Thyroid gland (tissue), 4 donors: ENCODE results near the gene RPL31. TPM values are rescaled to one million over a fixed set of nuclear protein-coding genes. Genes with fewer than 3 reads are reported as not detected.

Source experiments
- DNase-seq, 2 donors: peaks; one replicate each; pipeline ENCODE4 v3.0.0-alpha.2; 2019
- H3K27ac ChIP-seq, 3 donors: fragments of 200-600 bp; sonication (generic); 1 replicate in 2 of 3; 2 replicates in 1 of 3; pipeline ENCODE4 v1.5.1; 2016 to 2019; ENCODE audit warnings: mild to moderate bottlenecking in 1 of 3, moderate library complexity in 1 of 3
- H3K27me3 ChIP-seq: fragments of 200-600 bp; sonication (generic); one replicate; pipeline ENCODE4 v1.5.1; 2019
- H3K36me3 ChIP-seq, 2 donors: fragments of 200-600 bp; sonication (generic); one replicate each; pipeline ENCODE4 v1.5.1; 2016 to 2019
- H3K4me1 ChIP-seq, 2 donors: fragments of 200-600 bp; sonication (generic); one replicate each; pipeline ENCODE4 v1.5.1; 2017 to 2019
- H3K4me3 ChIP-seq, 3 donors: fragments of 200-600 bp; sonication (generic); replicated peaks in 1 of 3; 1 replicate in 2 of 3; 2 replicates in 1 of 3; pipeline ENCODE4 v1.5.1; 2016; ENCODE audit warnings: mild to moderate bottlenecking in 1 of 3
- H3K9me3 ChIP-seq: fragments of 200-600 bp; sonication (generic); one replicate; pipeline ENCODE4 v1.5.1; 2017
- POLR2A ChIP-seq, 2 donors: fragments of 450-650 bp; IDR thresholded peaks; one replicate each; pipeline ENCODE4 v1.6.1; 2017; ENCODE audit warnings: antibody characterized with exemption in 2 of 2, mild to moderate bottlenecking in 2 of 2, moderate library complexity in 1 of 2
- WGBS, 2 donors: methylation state at CpG; one replicate each; pipeline ENCODE4 v1.1.5; 2017; 5-methylcytosine and 5-hydroxymethylcytosine counted together
- intact Hi-C: fragments of 100-400 bp; cut with DNase I; formaldehyde crosslinking; loops from one replicate; pipeline ENCODE4 v1.15.1; 2023
- total RNA-seq, 4 donors: library from RNA; depleted of rRNA; stranded (reverse); fragments of >200 nt; gene quantifications; one replicate each; pipeline ENCODE4 v1.2.3, GENCODE V29; 2016
- TF ChIP-seq, protein P1 (sequence below), 6 experiments: fragments of 200-600 bp in 3 of 6; fragments of 450-650 bp in 3 of 6; sonication (generic) in 3 of 6; IDR thresholded peaks; one replicate each; pipeline ENCODE4 v1.5.1; 2016 to 2019; ENCODE audit warnings: antibody characterized with exemption in 6 of 6, mild to moderate bottlenecking in 2 of 6, inconsistent platforms in 1 of 6, moderate library complexity in 1 of 6

The RPL31 gene
- total RNA-seq, 4 donors from 2014 or later: 216 to 1,406 (median 718) TPM

DNA sequence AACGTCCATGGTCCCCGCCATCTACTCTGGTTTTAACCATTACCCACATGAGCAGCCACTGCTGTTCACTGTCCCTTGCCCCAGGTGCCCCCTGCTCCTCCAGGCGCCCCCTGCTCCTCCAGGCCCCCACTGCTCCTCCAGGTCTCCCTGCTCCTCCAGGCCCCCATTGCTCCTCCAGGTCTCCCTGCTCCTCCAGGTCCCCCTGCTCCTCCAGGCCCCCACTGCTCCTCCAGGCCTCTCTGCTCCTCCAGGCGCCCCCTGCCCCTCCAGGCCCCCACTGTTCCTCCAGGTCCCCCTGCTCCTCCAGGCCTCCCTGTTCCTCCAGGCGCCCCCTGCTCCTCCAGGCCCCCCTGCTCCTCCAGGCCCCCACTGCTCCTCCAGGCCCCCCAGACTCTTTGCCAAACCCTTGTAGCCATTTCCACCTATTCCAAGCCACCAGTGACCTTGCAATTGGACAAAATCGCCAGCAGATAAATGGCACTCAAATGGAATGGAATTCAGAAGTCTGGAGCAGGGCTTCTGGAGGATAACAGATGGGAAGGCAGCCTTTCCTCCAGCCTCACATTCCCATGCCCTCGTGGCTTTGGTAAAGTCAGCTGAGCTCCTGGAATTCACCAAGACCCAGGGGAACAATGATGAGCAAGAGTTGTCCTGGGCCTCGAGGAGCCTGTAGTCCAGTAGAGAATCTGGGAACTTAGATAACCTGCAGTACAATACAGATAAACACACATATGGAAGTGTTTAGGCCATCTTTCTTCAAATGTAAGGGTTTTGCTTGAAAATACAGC lies 13.3 kb upstream of the RPL31 start:
- intact Hi-C loops: no loop called here
- no peak for DNase-seq

DNA sequence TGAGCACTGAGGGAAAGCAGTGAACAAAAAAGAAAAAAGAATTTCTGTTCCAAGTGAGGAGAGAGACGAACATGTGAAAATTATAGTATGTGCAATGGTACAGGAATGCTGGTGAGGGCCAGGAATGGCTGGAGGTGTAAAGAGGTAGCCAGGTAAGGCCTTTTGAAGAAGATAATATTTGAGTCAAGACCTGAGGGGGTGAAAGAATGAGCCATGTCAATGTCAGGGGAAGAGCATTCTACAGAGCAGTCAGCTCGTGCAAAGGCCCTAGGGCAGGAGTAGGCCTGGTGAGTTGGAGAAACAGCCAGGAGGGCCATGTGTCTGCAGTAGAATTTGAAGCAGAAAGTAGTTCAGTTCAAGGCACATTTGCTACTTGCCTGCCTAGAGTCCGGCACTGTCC lies 12.4 kb upstream of the RPL31 start:
- no peaks in the 10 kb centered on the region for H3K4me1 ChIP-seq
- TF ChIP-seq POLR2A (IDR thresholded peaks at IDR 0.05): no peak
- TF ChIP-seq, protein P1, sequence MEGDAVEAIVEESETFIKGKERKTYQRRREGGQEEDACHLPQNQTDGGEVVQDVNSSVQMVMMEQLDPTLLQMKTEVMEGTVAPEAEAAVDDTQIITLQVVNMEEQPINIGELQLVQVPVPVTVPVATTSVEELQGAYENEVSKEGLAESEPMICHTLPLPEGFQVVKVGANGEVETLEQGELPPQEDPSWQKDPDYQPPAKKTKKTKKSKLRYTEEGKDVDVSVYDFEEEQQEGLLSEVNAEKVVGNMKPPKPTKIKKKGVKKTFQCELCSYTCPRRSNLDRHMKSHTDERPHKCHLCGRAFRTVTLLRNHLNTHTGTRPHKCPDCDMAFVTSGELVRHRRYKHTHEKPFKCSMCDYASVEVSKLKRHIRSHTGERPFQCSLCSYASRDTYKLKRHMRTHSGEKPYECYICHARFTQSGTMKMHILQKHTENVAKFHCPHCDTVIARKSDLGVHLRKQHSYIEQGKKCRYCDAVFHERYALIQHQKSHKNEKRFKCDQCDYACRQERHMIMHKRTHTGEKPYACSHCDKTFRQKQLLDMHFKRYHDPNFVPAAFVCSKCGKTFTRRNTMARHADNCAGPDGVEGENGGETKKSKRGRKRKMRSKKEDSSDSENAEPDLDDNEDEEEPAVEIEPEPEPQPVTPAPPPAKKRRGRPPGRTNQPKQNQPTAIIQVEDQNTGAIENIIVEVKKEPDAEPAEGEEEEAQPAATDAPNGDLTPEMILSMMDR (IDR thresholded peaks at IDR 0.05): no peak
- no peak overlapping the region for H3K4me3 ChIP-seq
- intact Hi-C loops: no loop called here
- no peaks in the 10 kb centered on the region for H3K9me3 ChIP-seq
- H3K27ac ChIP-seq: no peak overlapping the region
- H3K27me3 ChIP-seq: no peaks in the 10 kb centered on the region
- 95 to 96% methylated on average over 3 of the region's 3 CpGs for WGBS, 2 donors
- no peak for DNase-seq
- no peaks in the 10 kb centered on the region for H3K36me3 ChIP-seq

More for the DNA sequence above, 13.3 kb upstream of the RPL31 start:
- no peak overlapping the region for H3K27ac ChIP-seq
- no peaks in the 10 kb centered on the region for H3K4me1 ChIP-seq
- H3K4me3 ChIP-seq: no peak overlapping the region
- WGBS, 2 donors: 83 to 88% methylated on average over 8 of the region's 8 CpGs
- H3K27me3 ChIP-seq: no peaks in the 10 kb centered on the region
- no peaks in the 10 kb centered on the region for H3K9me3 ChIP-seq
- no peaks in the 10 kb centered on the region for H3K36me3 ChIP-seq
- TF ChIP-seq POLR2A (IDR thresholded peaks at IDR 0.05): no peak
- TF ChIP-seq, protein P1 (IDR thresholded peaks at IDR 0.05): no peak

DNA sequence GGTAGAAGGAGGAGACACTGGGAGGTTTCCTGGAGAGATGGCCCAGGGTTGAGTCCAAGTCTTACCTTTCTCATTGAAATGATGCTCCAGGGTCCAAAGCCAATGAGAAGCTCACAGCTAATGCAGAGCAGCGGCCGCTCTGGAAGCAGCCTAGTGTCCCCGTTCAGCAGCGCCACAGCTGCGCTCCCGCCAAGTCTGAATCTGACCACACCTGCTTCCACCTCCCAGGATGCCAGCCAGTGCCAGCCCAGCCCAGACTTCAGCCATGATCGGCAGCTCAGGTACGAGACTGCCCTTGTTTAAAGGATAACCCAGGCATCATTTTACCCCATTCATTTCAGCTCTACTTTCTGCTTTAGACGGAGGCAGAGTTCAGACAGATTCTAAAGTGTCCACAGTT lies 11.9 kb upstream of the RPL31 start:
- no peak for TF ChIP-seq POLR2A (IDR thresholded peaks at IDR 0.05)
- TF ChIP-seq, protein P1 (IDR thresholded peaks at IDR 0.05): no peak
- no peaks in the 10 kb centered on the region for H3K9me3 ChIP-seq
- 93 to 95% methylated on average over 9 of the region's 9 CpGs for WGBS, 2 donors
- no peaks in the 10 kb centered on the region for H3K27me3 ChIP-seq
- H3K4me1 ChIP-seq: no peaks in the 10 kb centered on the region
- no peak overlapping the region for H3K27ac ChIP-seq
- no peaks in the 10 kb centered on the region for H3K36me3 ChIP-seq
- no peak overlapping the region for H3K4me3 ChIP-seq
- intact Hi-C loops: no loop called here
- no peak for DNase-seq

DNA sequence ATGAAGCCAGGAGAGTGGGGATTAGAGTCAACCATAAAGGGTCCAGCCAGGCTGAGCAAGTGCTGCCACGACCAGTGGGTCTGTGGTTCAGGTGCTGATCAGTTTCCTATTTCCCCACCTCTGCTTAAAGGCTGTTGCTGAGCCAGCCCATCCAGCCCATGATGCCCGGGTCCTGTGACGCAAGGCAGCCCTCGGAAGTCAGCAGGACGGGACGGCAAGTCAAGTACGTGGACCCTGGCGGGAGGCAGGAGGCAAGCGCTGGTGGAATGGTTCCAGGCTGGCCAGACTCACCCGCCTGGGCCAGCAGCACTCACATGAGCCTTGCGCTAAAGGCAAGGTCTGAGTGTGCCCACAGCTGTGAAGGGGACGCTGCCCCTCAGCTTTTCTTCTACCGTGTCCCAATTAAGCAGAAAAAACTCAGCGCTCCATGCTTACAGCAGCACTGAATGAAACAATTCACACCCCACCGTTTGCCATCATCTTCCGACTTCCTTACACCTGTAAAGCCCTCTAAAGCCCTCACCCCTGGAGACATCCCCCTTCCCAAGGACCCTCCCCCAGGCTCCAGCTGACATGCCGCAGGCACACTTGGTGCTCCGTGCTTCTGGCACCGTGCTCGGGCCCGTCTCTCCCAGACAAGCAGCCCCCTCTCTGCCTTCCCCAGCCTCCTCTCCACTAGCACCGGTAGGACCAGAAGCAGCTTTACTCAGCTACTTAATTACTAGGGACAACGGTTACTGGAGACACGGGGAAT lies 11.3 kb upstream of the RPL31 start:
- H3K27me3 ChIP-seq: no peaks in the 10 kb centered on the region
- no peak overlapping the region for H3K4me3 ChIP-seq
- no peak for TF ChIP-seq POLR2A (IDR thresholded peaks at IDR 0.05)
- TF ChIP-seq, protein P1 (IDR thresholded peaks at IDR 0.05): no peak
- intact Hi-C loops: no loop called here
- no peak for DNase-seq
- H3K9me3 ChIP-seq: no peaks in the 10 kb centered on the region
- H3K4me1 ChIP-seq: no peaks in the 10 kb centered on the region
- H3K36me3 ChIP-seq: no peaks in the 10 kb centered on the region
- H3K27ac ChIP-seq: no peak overlapping the region
- 74 to 80% methylated on average over 21 to 24 of the region's 24 CpGs for WGBS, 2 donors

DNA sequence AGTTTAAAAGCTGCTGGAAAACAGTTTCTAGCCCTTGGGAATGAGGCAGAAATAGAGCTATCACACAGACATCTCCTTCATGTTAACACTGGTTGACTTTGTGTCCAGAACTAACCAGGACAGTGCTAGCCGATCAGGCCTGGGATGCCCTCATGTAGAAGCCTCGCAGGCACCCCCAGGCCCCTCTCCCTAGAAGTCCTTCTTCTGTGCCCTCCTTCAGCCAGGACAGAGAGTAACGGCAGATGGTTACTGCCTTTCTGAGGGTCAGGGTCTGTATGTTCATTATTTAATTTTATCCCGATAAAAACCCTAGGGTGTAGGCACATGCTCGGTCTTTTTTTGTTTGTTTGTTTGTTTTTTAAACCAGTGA lies 10.7 kb upstream of the RPL31 start:
- intact Hi-C loops: no loop called here
- Histone ChIP-seq H3K36me3 (no peaks in the 10 kb centered on the region), H3K9me3 (no peaks in the 10 kb centered on the region), H3K4me3 (no peak overlapping the region), H3K27me3 (no peaks in the 10 kb centered on the region), H3K4me1 (no peaks in the 10 kb centered on the region), H3K27ac (no peak overlapping the region)
- DNase-seq: no peak
- WGBS, 2 donors: 90 to 96% methylated on average over 5 of the region's 5 CpGs
- TF ChIP-seq, protein P1 (IDR thresholded peaks at IDR 0.05): no peak
- TF ChIP-seq POLR2A (IDR thresholded peaks at IDR 0.05): no peak
